ENCODE results near the gene CPE. TPM values are rescaled to one million over a fixed set of nuclear protein-coding genes. Genes with fewer than 3 reads are reported as not detected.

Gene CPE
- total and polyA plus RNA-seq, 10 of the 15 experiments (the other 5 are each of a cell fraction or from before 2014, with no cell fraction given), result 0.05 to 0.14 TPM; not detected in 8

DNA sequence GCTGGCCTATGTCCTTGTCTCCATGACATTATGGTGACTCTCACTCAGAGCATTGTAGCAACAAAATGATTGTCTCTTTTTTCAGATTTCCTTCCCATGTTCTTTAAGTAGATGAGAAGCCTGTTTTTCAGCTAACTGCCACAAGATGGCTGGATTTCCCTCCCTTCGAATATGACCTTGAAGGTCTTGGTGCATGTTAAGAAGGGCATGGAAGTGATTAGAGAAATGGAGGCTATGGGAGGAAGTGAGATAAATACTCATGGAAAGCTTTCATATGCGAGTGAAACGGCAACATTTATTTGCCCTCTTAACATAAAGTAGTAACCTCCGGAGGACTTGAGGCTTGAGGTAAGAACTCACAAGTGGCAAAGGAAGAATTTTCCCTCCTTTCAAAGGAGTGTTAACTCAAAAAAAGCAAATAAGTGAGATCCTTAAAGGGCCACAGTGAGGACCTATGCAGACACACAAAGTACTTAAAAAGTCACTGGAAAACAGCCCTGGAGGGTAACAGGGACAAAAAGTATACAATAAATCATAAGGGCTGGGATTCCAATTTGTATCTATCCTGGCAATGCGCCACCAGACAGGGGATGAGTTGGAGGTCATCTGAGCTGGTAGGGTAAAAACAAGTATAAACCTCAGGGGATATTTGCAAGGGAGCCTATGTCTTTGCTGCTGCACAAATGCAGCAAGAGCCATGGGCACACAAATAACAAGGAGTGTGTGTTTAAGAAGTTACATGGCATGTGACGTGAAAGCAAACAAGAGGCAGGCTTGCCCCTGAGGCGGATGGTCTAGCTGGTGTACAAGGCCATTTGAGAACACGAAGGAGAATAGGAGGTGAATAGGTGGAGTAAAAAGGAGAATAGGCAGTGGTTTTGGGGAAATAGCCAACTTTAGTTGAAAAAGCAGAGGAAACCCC is 96.2 kb downstream of the CPE start:
- ChIA-PET RAD21 (ENCODE audit: unreplicated experiment) (interaction anchor here (2.8 kb wide), 1 partner anchor 6 kb away, joined by 6 read pairs; no protein-coding TSS in a partner anchor), CTCF (interaction anchor here (0.7 to 1.3 kb wide), 3 partner anchors 8 to 344 kb away, joined by 3 read pairs; no protein-coding TSS in a partner anchor), POLR2A (no interaction called here), SMC1A (ENCODE audit: uncharacterized antibody, unreplicated experiment) (interaction anchor here (1.4 kb wide), 1 partner anchor 344 kb away, joined by 4 read pairs; no protein-coding TSS in a partner anchor)
- FAIRE-seq, result no peak
- no peak for ATAC-seq
- no peak for DNase-seq (ENCODE audit: low read depth, low spot score)
- in situ Hi-C loops (cut with MboI), result no loop called here
- H3K27ac ChIP-seq (ENCODE audit: control insufficient read depth, insufficient read depth), result no peak overlapping the region
- intact Hi-C loops (cut with micrococcal nuclease; ENCODE audit: unreplicated experiment), result no loop called here
- no peaks in the 10 kb centered on the region for H3K4me1 ChIP-seq (ENCODE audit: control insufficient read depth, insufficient read depth, low read length)
- H3K27me3 ChIP-seq (replicated peaks in 1 of 2; ENCODE audit: control insufficient read depth in 2 of 2, insufficient read depth in 2 of 2, low read length in 1 of 2), result no peaks in the 10 kb centered on the region
- no peaks in the 10 kb centered on the region for H3K36me3 ChIP-seq (ENCODE audit: control insufficient read depth in 2 of 2, insufficient read depth in 2 of 2, low read length in 1 of 2)
- TF ChIP-seq RBBP5 (conservative IDR thresholded peaks at IDR 0.05) (no peak), SUPT20H (IDR thresholded peaks at IDR 0.05; ENCODE audit: borderline replicate concordance, control insufficient read depth, low read depth, low read length) (no peak), CREB1 (IDR thresholded peaks at IDR 0.05; ENCODE audit: low read depth) (no peak), RAD21 (IDR thresholded peaks at IDR 0.05; ENCODE audit: insufficient read depth, low read depth, low read length) (no peak), CREM (IDR thresholded peaks at IDR 0.05; ENCODE audit: low read depth) (no peak), SIN3A (IDR thresholded peaks at IDR 0.05; ENCODE audit: low read depth, low read length) (no peak), SREBF2 (IDR thresholded peaks at IDR 0.05; ENCODE audit: low read length) (no peak), EP300 (IDR thresholded peaks at IDR 0.05; ENCODE audit: borderline replicate concordance in 1 of 2, control insufficient read depth in 1 of 2, low read depth in 2 of 2, low read length in 2 of 2) (no peak), RAD51 (IDR thresholded peaks at IDR 0.05) (no peak)
- TF ChIP-seq, protein P1, sequence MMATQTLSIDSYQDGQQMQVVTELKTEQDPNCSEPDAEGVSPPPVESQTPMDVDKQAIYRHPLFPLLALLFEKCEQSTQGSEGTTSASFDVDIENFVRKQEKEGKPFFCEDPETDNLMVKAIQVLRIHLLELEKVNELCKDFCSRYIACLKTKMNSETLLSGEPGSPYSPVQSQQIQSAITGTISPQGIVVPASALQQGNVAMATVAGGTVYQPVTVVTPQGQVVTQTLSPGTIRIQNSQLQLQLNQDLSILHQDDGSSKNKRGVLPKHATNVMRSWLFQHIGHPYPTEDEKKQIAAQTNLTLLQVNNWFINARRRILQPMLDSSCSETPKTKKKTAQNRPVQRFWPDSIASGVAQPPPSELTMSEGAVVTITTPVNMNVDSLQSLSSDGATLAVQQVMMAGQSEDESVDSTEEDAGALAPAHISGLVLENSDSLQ (IDR thresholded peaks at IDR 0.05), result no peak
- TF ChIP-seq, protein P2, sequence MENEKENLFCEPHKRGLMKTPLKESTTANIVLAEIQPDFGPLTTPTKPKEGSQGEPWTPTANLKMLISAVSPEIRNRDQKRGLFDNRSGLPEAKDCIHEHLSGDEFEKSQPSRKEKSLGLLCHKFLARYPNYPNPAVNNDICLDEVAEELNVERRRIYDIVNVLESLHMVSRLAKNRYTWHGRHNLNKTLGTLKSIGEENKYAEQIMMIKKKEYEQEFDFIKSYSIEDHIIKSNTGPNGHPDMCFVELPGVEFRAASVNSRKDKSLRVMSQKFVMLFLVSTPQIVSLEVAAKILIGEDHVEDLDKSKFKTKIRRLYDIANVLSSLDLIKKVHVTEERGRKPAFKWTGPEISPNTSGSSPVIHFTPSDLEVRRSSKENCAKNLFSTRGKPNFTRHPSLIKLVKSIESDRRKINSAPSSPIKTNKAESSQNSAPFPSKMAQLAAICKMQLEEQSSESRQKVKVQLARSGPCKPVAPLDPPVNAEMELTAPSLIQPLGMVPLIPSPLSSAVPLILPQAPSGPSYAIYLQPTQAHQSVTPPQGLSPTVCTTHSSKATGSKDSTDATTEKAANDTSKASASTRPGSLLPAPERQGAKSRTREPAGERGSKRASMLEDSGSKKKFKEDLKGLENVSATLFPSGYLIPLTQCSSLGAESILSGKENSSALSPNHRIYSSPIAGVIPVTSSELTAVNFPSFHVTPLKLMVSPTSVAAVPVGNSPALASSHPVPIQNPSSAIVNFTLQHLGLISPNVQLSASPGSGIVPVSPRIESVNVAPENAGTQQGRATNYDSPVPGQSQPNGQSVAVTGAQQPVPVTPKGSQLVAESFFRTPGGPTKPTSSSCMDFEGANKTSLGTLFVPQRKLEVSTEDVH (IDR thresholded peaks at IDR 0.05; ENCODE audit: low read depth, partially characterized antibody), result no peak
- TF ChIP-seq, protein P3, sequence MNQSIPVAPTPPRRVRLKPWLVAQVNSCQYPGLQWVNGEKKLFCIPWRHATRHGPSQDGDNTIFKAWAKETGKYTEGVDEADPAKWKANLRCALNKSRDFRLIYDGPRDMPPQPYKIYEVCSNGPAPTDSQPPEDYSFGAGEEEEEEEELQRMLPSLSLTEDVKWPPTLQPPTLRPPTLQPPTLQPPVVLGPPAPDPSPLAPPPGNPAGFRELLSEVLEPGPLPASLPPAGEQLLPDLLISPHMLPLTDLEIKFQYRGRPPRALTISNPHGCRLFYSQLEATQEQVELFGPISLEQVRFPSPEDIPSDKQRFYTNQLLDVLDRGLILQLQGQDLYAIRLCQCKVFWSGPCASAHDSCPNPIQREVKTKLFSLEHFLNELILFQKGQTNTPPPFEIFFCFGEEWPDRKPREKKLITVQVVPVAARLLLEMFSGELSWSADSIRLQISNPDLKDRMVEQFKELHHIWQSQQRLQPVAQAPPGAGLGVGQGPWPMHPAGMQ (IDR thresholded peaks at IDR 0.05; ENCODE audit: borderline replicate concordance), result no peak
- TF ChIP-seq, protein P4, sequence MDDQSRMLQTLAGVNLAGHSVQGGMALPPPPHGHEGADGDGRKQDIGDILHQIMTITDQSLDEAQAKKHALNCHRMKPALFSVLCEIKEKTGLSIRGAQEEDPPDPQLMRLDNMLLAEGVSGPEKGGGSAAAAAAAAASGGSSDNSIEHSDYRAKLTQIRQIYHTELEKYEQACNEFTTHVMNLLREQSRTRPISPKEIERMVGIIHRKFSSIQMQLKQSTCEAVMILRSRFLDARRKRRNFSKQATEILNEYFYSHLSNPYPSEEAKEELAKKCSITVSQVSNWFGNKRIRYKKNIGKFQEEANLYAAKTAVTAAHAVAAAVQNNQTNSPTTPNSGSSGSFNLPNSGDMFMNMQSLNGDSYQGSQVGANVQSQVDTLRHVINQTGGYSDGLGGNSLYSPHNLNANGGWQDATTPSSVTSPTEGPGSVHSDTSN (IDR thresholded peaks at IDR 0.05; ENCODE audit: insufficient replicate concordance, low read depth, low read length), result no peak
- BruUV-seq (replicated peaks), result no TSS peak
- H3K4me3 ChIP-seq, result no peak overlapping the region
- H2AFZ ChIP-seq (ENCODE audit: control insufficient read depth, low read depth, low read length), result no peak overlapping the region
- 39% methylated on average over 8 of the region's 8 CpGs for WGBS (ENCODE audit: insufficient coverage, insufficient replicate concordance, low lambda C conversion rate, missing lambda C conversion rate)
- peaks cover 2% of the 10 kb centered on the region; the same call in 2 of the 3 replicates for H3K9me3 ChIP-seq (replicated peaks; ENCODE audit: control insufficient read depth, insufficient read depth, low read length)
- no peak overlapping the region for H3K4me2 ChIP-seq (ENCODE audit: control insufficient read depth, insufficient read depth)
- no peak overlapping the region for H3K9ac ChIP-seq (ENCODE audit: control insufficient read depth, insufficient read depth, low read length)
- no peaks in the 10 kb centered on the region for H4K20me1 ChIP-seq (ENCODE audit: control insufficient read depth, insufficient read depth)
- H3K79me2 ChIP-seq (ENCODE audit: control insufficient read depth, insufficient read depth, low read length), result no peaks in the 10 kb centered on the region

Data from GM12878 (cell line).